HepG2 (cell line): Measurements from ENCODE around the gene RINL. TPM values are rescaled to one million over a fixed set of nuclear protein-coding genes. Genes with fewer than 3 reads are reported as not detected.

ENCODE experiments used
- ASH2L ChIP-seq: fragments of 300-600, 200-600 bp; sonication (generic); IDR thresholded peaks from 2 replicates; pipeline ENCODE4 v1.7.0; 2017; ENCODE audit warnings: low read depth, mild to moderate bottlenecking, moderate library complexity, mixed read lengths, low read length; ENCODE audit not compliant: insufficient read length
- ATF1 ChIP-seq: IDR thresholded peaks from 2 replicates; pipeline ENCODE4 v1.6.1; 2016; ENCODE audit warnings: mild to moderate bottlenecking, control low read depth
- BORCS8-MEF2B ChIP-seq: sonication (generic); formaldehyde crosslinking; IDR thresholded peaks from 2 replicates; pipeline ENCODE4 v1.8.0; 2022; ENCODE audit warnings: mild to moderate bottlenecking, missing genetic modification reagents
- CHD2 ChIP-seq: IDR thresholded peaks from 2 replicates; pipeline ENCODE4 v1.6.1; 2011; ENCODE audit warnings: low read depth, low read length, improper control_type of control experiment
- FOXA1 ChIP-seq, 2 experiments: fragments of 450-650 bp in 1 of 2; sonication (generic) in 1 of 2; formaldehyde crosslinking in 1 of 2; IDR thresholded peaks; 2 replicates each; pipeline versions ENCODE4 v1.4.0 to v1.6.1; 2016 to 2020; ENCODE audit warnings: missing genetic modification reagents in 1 of 2
- IRF2 ChIP-seq: IDR thresholded peaks from 2 replicates; pipeline ENCODE4 v1.6.1; 2018; ENCODE audit warnings: missing genetic modification reagents, missing compliant biosample characterization
- SP5 ChIP-seq: IDR thresholded peaks from 2 replicates; pipeline ENCODE4 v1.6.1; 2016; ENCODE audit warnings: low read depth, borderline replicate concordance
- ZFP62 ChIP-seq: sonication (generic); formaldehyde crosslinking; IDR thresholded peaks from 2 replicates; pipeline ENCODE4 v1.4.0; 2020; ENCODE audit warnings: missing genetic modification reagents
- ZNF256 ChIP-seq: sonication (generic); formaldehyde crosslinking; conservative IDR thresholded peaks from 2 replicates; pipeline ENCODE4 v1.4.0; 2020; ENCODE audit warnings: missing genetic modification reagents
- ZNF547 ChIP-seq: sonication (generic); formaldehyde crosslinking; IDR thresholded peaks from 2 replicates; pipeline ENCODE4 v1.5.1; 2020; ENCODE audit warnings: mild to moderate bottlenecking, missing genetic modification reagents
- ZNF83 ChIP-seq: sonication (generic); formaldehyde crosslinking; IDR thresholded peaks from 2 replicates; pipeline ENCODE4 v1.4.0; 2020; ENCODE audit warnings: missing genetic modification reagents, mild to moderate bottlenecking, borderline replicate concordance
- polyA plus RNA-seq, 8 experiments: library from polyadenylated mRNA; depleted of rRNA in 3 of 8; stranded (reverse) in 7 of 8; unstranded in 1 of 8; fragments of >200 nt; fragmentation: Illumina TruSeq in 4 of 8; extraction: Trizol in 4 of 8; gene quantifications; 2 replicates each; pipeline versions ENCODE4 v1.2.1 to v1.2.3, GENCODE V29; 2011 to 2016; ENCODE audit warnings: low read depth in 4 of 8, missing spikeins in 1 of 8, mixed read lengths in 1 of 8; ENCODE audit not compliant: insufficient read depth in 1 of 8
- total RNA-seq, 5 experiments: library from RNA; depleted of rRNA; stranded (reverse); fragments of >200 nt; fragmentation: Illumina TruSeq; extraction: Trizol; gene quantifications; 2 replicates each; pipeline ENCODE4 v1.2.3, GENCODE V29; 2016; ENCODE audit warnings: low read depth in 1 of 5
- TF ChIP-seq, protein P1 (sequence below): sonication (generic); formaldehyde crosslinking; IDR thresholded peaks from 2 replicates; pipeline ENCODE4 v1.4.0; 2020; ENCODE audit warnings: missing genetic modification reagents, borderline replicate concordance
- TF ChIP-seq, protein P2 (sequence below), 2 experiments: fragments of 450-650 bp in 1 of 2; sonication (generic) in 1 of 2; formaldehyde crosslinking; IDR thresholded peaks; 2 replicates each; pipeline versions ENCODE4 v1.5.0 to v1.8.0; 2020 to 2022; ENCODE audit warnings: mild to moderate bottlenecking in 1 of 2, missing genetic modification reagents in 1 of 2
- TF ChIP-seq, protein P3 (sequence below): sonication (generic); formaldehyde crosslinking; IDR thresholded peaks from 2 replicates; pipeline ENCODE4 v1.4.0; 2020; ENCODE audit warnings: missing genetic modification reagents
- TF ChIP-seq, protein P4 (sequence below): IDR thresholded peaks from 2 replicates; pipeline ENCODE4 v1.6.1; 2016; ENCODE audit warnings: low read depth, control low read depth
- TF ChIP-seq, protein P5 (sequence below): sonication (generic); formaldehyde crosslinking; IDR thresholded peaks from 2 replicates; pipeline ENCODE4 v1.5.1; 2020; ENCODE audit warnings: missing genetic modification reagents, mild to moderate bottlenecking, borderline replicate concordance
- TF ChIP-seq, protein P6 (sequence below): IDR thresholded peaks from 2 replicates; pipeline ENCODE4 v1.6.1; 2016; ENCODE audit warnings: control low read depth

The RINL gene
- total and polyA plus RNA-seq, 2 of the 13 experiments (the other 11 are each of a cell fraction or from before 2014, with no cell fraction given), result 11.4 to 18.0 TPM

DNA sequence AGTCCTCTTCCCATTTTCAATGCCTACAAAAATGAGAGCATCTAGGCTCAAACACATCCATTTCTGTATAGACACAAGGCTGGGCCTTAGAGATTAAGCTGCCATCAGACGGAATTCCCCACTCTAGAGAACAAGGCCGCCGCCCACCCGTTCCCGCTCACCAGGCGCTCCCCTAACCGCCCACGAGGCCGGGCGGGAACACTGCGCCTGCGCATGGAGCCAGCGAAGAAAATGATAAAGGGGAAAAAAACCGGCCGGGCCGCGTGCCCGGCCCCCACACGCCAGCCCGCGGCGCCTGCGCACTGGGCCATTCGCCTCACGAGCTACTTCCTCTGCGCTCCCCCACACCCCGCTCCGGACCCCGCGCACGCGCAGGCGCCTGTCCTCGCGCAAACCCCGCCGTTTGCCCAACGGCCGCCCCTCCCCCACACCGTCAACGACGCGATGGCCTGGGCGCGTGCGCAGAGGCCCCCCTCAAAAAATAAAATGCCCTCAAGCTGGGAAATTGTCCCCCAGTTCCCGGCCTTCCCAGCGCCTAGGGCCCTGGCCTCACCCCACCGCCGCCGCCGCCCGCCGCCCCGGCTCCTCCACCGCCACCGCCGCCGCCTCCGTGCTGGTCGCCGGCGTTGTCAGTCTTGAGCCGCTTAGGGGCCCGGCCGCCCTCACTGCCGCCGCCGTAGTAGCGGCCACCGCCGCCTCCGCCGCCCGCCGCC, 28.8 kb downstream of the RINL start (continued):
- TF ChIP-seq, protein P1, sequence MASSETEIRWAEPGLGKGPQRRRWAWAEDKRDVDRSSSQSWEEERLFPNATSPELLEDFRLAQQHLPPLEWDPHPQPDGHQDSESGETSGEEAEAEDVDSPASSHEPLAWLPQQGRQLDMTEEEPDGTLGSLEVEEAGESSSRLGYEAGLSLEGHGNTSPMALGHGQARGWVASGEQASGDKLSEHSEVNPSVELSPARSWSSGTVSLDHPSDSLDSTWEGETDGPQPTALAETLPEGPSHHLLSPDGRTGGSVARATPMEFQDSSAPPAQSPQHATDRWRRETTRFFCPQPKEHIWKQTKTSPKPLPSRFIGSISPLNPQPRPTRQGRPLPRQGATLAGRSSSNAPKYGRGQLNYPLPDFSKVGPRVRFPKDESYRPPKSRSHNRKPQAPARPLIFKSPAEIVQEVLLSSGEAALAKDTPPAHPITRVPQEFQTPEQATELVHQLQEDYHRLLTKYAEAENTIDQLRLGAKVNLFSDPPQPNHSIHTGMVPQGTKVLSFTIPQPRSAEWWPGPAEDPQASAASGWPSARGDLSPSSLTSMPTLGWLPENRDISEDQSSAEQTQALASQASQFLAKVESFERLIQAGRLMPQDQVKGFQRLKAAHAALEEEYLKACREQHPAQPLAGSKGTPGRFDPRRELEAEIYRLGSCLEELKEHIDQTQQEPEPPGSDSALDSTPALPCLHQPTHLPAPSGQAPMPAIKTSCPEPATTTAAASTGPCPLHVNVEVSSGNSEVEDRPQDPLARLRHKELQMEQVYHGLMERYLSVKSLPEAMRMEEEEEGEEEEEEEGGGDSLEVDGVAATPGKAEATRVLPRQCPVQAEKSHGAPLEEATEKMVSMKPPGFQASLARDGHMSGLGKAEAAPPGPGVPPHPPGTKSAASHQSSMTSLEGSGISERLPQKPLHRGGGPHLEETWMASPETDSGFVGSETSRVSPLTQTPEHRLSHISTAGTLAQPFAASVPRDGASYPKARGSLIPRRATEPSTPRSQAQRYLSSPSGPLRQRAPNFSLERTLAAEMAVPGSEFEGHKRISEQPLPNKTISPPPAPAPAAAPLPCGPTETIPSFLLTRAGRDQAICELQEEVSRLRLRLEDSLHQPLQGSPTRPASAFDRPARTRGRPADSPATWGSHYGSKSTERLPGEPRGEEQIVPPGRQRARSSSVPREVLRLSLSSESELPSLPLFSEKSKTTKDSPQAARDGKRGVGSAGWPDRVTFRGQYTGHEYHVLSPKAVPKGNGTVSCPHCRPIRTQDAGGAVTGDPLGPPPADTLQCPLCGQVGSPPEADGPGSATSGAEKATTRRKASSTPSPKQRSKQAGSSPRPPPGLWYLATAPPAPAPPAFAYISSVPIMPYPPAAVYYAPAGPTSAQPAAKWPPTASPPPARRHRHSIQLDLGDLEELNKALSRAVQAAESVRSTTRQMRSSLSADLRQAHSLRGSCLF (CRISPR knock-in tag), result no peak
- no peak for TF ChIP-seq ZNF256 (CRISPR knock-in tag)
- TF ChIP-seq, protein P2, sequence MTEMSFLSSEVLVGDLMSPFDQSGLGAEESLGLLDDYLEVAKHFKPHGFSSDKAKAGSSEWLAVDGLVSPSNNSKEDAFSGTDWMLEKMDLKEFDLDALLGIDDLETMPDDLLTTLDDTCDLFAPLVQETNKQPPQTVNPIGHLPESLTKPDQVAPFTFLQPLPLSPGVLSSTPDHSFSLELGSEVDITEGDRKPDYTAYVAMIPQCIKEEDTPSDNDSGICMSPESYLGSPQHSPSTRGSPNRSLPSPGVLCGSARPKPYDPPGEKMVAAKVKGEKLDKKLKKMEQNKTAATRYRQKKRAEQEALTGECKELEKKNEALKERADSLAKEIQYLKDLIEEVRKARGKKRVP (CRISPR knock-in tag; IDR thresholded peaks at IDR 0.05), result peak in 1 of 2 experiments; percentile 37; a peak in 1 of 4 replicates
- TF ChIP-seq, protein P3, sequence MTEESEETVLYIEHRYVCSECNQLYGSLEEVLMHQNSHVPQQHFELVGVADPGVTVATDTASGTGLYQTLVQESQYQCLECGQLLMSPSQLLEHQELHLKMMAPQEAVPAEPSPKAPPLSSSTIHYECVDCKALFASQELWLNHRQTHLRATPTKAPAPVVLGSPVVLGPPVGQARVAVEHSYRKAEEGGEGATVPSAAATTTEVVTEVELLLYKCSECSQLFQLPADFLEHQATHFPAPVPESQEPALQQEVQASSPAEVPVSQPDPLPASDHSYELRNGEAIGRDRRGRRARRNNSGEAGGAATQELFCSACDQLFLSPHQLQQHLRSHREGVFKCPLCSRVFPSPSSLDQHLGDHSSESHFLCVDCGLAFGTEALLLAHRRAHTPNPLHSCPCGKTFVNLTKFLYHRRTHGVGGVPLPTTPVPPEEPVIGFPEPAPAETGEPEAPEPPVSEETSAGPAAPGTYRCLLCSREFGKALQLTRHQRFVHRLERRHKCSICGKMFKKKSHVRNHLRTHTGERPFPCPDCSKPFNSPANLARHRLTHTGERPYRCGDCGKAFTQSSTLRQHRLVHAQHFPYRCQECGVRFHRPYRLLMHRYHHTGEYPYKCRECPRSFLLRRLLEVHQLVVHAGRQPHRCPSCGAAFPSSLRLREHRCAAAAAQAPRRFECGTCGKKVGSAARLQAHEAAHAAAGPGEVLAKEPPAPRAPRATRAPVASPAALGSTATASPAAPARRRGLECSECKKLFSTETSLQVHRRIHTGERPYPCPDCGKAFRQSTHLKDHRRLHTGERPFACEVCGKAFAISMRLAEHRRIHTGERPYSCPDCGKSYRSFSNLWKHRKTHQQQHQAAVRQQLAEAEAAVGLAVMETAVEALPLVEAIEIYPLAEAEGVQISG (CRISPR knock-in tag), result no peak
- TF ChIP-seq, protein P4, sequence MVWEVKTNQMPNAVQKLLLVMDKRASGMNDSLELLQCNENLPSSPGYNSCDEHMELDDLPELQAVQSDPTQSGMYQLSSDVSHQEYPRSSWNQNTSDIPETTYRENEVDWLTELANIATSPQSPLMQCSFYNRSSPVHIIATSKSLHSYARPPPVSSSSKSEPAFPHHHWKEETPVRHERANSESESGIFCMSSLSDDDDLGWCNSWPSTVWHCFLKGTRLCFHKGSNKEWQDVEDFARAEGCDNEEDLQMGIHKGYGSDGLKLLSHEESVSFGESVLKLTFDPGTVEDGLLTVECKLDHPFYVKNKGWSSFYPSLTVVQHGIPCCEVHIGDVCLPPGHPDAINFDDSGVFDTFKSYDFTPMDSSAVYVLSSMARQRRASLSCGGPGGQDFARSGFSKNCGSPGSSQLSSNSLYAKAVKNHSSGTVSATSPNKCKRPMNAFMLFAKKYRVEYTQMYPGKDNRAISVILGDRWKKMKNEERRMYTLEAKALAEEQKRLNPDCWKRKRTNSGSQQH (CRISPR knock-in tag), result no peak
- TF ChIP-seq ZNF547 (CRISPR knock-in tag), result no peak
- no peak for TF ChIP-seq BORCS8-MEF2B
- no peak for TF ChIP-seq SP5 (CRISPR knock-in tag)
- no peak for TF ChIP-seq ZFP62 (CRISPR knock-in tag)
- TF ChIP-seq ASH2L, result peak; percentile 81
- TF ChIP-seq IRF2 (CRISPR knock-in tag), result no peak
- TF ChIP-seq, protein P5, sequence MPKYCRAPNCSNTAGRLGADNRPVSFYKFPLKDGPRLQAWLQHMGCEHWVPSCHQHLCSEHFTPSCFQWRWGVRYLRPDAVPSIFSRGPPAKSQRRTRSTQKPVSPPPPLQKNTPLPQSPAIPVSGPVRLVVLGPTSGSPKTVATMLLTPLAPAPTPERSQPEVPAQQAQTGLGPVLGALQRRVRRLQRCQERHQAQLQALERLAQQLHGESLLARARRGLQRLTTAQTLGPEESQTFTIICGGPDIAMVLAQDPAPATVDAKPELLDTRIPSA (CRISPR knock-in tag), result 0 out of 2 replicates have a peak, but pooled peaks have one; percentile 27
- TF ChIP-seq FOXA1 (IDR thresholded peaks at IDR 0.05), result no peak
- no peak for TF ChIP-seq FOXA1 (CRISPR knock-in tag; IDR thresholded peaks at IDR 0.05)
- TF ChIP-seq CHD2, result peak; percentile 49; the same call in 1 of the 2 replicates
- TF ChIP-seq ZNF83, result no peak
- TF ChIP-seq, protein P6, sequence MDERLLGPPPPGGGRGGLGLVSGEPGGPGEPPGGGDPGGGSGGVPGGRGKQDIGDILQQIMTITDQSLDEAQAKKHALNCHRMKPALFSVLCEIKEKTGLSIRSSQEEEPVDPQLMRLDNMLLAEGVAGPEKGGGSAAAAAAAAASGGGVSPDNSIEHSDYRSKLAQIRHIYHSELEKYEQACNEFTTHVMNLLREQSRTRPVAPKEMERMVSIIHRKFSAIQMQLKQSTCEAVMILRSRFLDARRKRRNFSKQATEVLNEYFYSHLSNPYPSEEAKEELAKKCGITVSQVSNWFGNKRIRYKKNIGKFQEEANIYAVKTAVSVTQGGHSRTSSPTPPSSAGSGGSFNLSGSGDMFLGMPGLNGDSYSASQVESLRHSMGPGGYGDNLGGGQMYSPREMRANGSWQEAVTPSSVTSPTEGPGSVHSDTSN (CRISPR knock-in tag), result no peak
- no peak for TF ChIP-seq ATF1 (CRISPR knock-in tag)
